ENCODE data around the gene PRM2.

The PRM2 gene

GRCh38 chr16:11274964-11275363 lies 1.3 kb downstream of the PRM2 start:
- Histone ChIP-seq H3K9me3 (ENCODE audit: control extremely low read depth in 1 of 5, control insufficient read depth in 4 of 5, insufficient read depth in 2 of 5, low read depth in 1 of 5, low read length in 4 of 5) (no peaks in the 10 kb centered on the region), H3K27ac (ENCODE audit: insufficient read depth in 1 of 2, low read depth in 1 of 2, low read length in 2 of 2, poor library complexity in 1 of 2, severe bottlenecking in 2 of 2) (no peak overlapping the region), H3K4me1 (ENCODE audit: control extremely low read depth in 1 of 4, control insufficient read depth in 4 of 4, insufficient read depth in 4 of 4, low read length in 3 of 4) (peaks cover 5 to 12% (median 10%) of the 10 kb centered on the region in 4 experiments), H3K36me3 (ENCODE audit: control insufficient read depth in 4 of 4, insufficient read depth in 4 of 4, low read length in 3 of 4) (no peaks in the 10 kb centered on the region), H3K27me3 (replicated peaks in 2 of 5; ENCODE audit: control insufficient read depth in 4 of 5, insufficient read depth in 5 of 5, low read length in 4 of 5) (no peaks in the 10 kb centered on the region), H3K4me3 (ENCODE audit: control insufficient read depth in 1 of 7, extremely low read depth in 1 of 7, insufficient read depth in 4 of 7, low read depth in 2 of 7, low read length in 6 of 7) (no peak overlapping the region)
- CTCF ChIA-PET: interaction anchor here (0.9 kb wide), 1 partner anchor 9 kb away, joined by 4 read pairs; no protein-coding TSS in a partner anchor
- DNase-seq: no peak
- POLR2A ChIA-PET: interaction anchor here (1.0 kb wide), 1 partner anchor 309 kb away, joined by 4 read pairs; no protein-coding TSS in a partner anchor
- 98% methylated on average over 7 of the region's 7 CpGs for WGBS (ENCODE audit: insufficient coverage)

GRCh38 chr16:11273721-11274324 lies 2.5 kb downstream of the PRM2 start:
- DNase-seq: no peak
- Histone ChIP-seq H3K27ac (ENCODE audit: insufficient read depth in 1 of 2, low read depth in 1 of 2, low read length in 2 of 2, poor library complexity in 1 of 2, severe bottlenecking in 2 of 2) (no peak overlapping the region), H3K4me3 (ENCODE audit: control insufficient read depth in 1 of 7, extremely low read depth in 1 of 7, insufficient read depth in 4 of 7, low read depth in 2 of 7, low read length in 6 of 7) (no peak overlapping the region), H3K9me3 (ENCODE audit: control extremely low read depth in 1 of 5, control insufficient read depth in 4 of 5, insufficient read depth in 2 of 5, low read depth in 1 of 5, low read length in 4 of 5) (no peaks in the 10 kb centered on the region), H3K4me1 (ENCODE audit: control extremely low read depth in 1 of 4, control insufficient read depth in 4 of 4, insufficient read depth in 4 of 4, low read length in 3 of 4) (peaks cover 0 to 2% (median 1%) of the 10 kb centered on the region in 4 experiments), H3K27me3 (replicated peaks in 2 of 5; ENCODE audit: control insufficient read depth in 4 of 5, insufficient read depth in 5 of 5, low read length in 4 of 5) (no peaks in the 10 kb centered on the region), H3K36me3 (ENCODE audit: control insufficient read depth in 4 of 4, insufficient read depth in 4 of 4, low read length in 3 of 4) (no peaks in the 10 kb centered on the region)
- ChIA-PET CTCF (interaction anchor here (0.7 to 2.3 kb wide), 5 partner anchors 11 to 1457 kb away, joined by 3 to 13 read pairs (median 3); no protein-coding TSS in a partner anchor), POLR2A (interaction anchor here (0.6 to 1.0 kb wide), 5 partner anchors 10 to 308 kb away, joined by 3 to 4 read pairs (median 3); partner anchors contain the start of gene SOCS1)
- 93% methylated on average over 1 of the region's 3 CpGs for WGBS (ENCODE audit: insufficient coverage)

GRCh38 chr16:11272921-11273720 lies 3.2 kb downstream of the PRM2 start, which contains the start of gene PRM3:
PRM3 (minus strand) TSS chr16:11273629; CDS start chr16:11273595, 34 bp downstream.
- POLR2A ChIA-PET: interaction anchor here (0.6 to 1.0 kb wide), 2 partner anchors 12 to 188 kb away, joined by 3 read pairs; no protein-coding TSS in a partner anchor
- H3K27me3 ChIP-seq (replicated peaks in 2 of 5; ENCODE audit: control insufficient read depth in 4 of 5, insufficient read depth in 5 of 5, low read length in 4 of 5): no peaks in the 10 kb centered on the region
- H3K36me3 ChIP-seq (ENCODE audit: control insufficient read depth in 4 of 4, insufficient read depth in 4 of 4, low read length in 3 of 4): no peaks in the 10 kb centered on the region
- DNase-seq: no peak
- H3K4me3 ChIP-seq (ENCODE audit: control insufficient read depth in 1 of 7, extremely low read depth in 1 of 7, insufficient read depth in 4 of 7, low read depth in 2 of 7, low read length in 6 of 7): no peak within 1 kb of the TSS
- no peaks in the 10 kb centered on the region for H3K9me3 ChIP-seq (ENCODE audit: control extremely low read depth in 1 of 5, control insufficient read depth in 4 of 5, insufficient read depth in 2 of 5, low read depth in 1 of 5, low read length in 4 of 5)
- H3K27ac ChIP-seq (ENCODE audit: insufficient read depth in 1 of 2, low read depth in 1 of 2, low read length in 2 of 2, poor library complexity in 1 of 2, severe bottlenecking in 2 of 2): no peak within 1 kb of the TSS
- CTCF ChIA-PET: interaction anchor here (0.7 to 2.3 kb wide), 4 partner anchors 11 to 1458 kb away, joined by 3 to 13 read pairs (median 3); no protein-coding TSS in a partner anchor
- 89% methylated on average over 26 of the region's 30 CpGs for WGBS (ENCODE audit: insufficient coverage)
- no peaks in the 10 kb centered on the region for H3K4me1 ChIP-seq (ENCODE audit: control extremely low read depth in 1 of 4, control insufficient read depth in 4 of 4, insufficient read depth in 4 of 4, low read length in 3 of 4)

- Histone ChIP-seq H3K4me1 (ENCODE audit: control extremely low read depth in 1 of 4, control insufficient read depth in 4 of 4, insufficient read depth in 4 of 4, low read length in 3 of 4) (no peaks in the 10 kb centered on the region), H3K9me3 (ENCODE audit: control extremely low read depth in 1 of 5, control insufficient read depth in 4 of 5, insufficient read depth in 2 of 5, low read depth in 1 of 5, low read length in 4 of 5) (no peaks in the 10 kb centered on the region), H3K36me3 (ENCODE audit: control insufficient read depth in 4 of 4, insufficient read depth in 4 of 4, low read length in 3 of 4) (no peaks in the 10 kb centered on the region), H3K27ac (ENCODE audit: insufficient read depth in 1 of 2, low read depth in 1 of 2, low read length in 2 of 2, poor library complexity in 1 of 2, severe bottlenecking in 2 of 2) (no peak overlapping the region), H3K27me3 (replicated peaks in 2 of 5; ENCODE audit: control insufficient read depth in 4 of 5, insufficient read depth in 5 of 5, low read length in 4 of 5) (no peaks in the 10 kb centered on the region), H3K4me3 (ENCODE audit: control insufficient read depth in 1 of 7, extremely low read depth in 1 of 7, insufficient read depth in 4 of 7, low read depth in 2 of 7, low read length in 6 of 7) (no peak overlapping the region)
- POLR2A ChIA-PET: no interaction called here
- no peak for DNase-seq
- CTCF ChIA-PET: interaction anchor here (1.0 to 7.4 kb wide), 3 partner anchors 9 to 15 kb away, joined by 4 to 39 read pairs (median 13); partner anchors contain the start of gene SOCS1
- 92% methylated on average over 6 of the region's 6 CpGs for WGBS (ENCODE audit: insufficient coverage)
Observed at GRCh38 chr16:11272484-11272883, 3.8 kb downstream of the PRM2 start.

- Histone ChIP-seq H3K36me3 (ENCODE audit: control insufficient read depth in 4 of 4, insufficient read depth in 4 of 4, low read length in 3 of 4) (no peaks in the 10 kb centered on the region), H3K9me3 (ENCODE audit: control extremely low read depth in 1 of 5, control insufficient read depth in 4 of 5, insufficient read depth in 2 of 5, low read depth in 1 of 5, low read length in 4 of 5) (no peaks in the 10 kb centered on the region), H3K27me3 (replicated peaks in 2 of 5; ENCODE audit: control insufficient read depth in 4 of 5, insufficient read depth in 5 of 5, low read length in 4 of 5) (no peaks in the 10 kb centered on the region), H3K4me3 (ENCODE audit: control insufficient read depth in 1 of 7, extremely low read depth in 1 of 7, insufficient read depth in 4 of 7, low read depth in 2 of 7, low read length in 6 of 7) (no peak overlapping the region), H3K27ac (ENCODE audit: insufficient read depth in 1 of 2, low read depth in 1 of 2, low read length in 2 of 2, poor library complexity in 1 of 2, severe bottlenecking in 2 of 2) (no peak overlapping the region), H3K4me1 (ENCODE audit: control extremely low read depth in 1 of 4, control insufficient read depth in 4 of 4, insufficient read depth in 4 of 4, low read length in 3 of 4) (no peaks in the 10 kb centered on the region)
- WGBS (ENCODE audit: insufficient coverage): 97% methylated on average over 10 of the region's 10 CpGs
- CTCF ChIA-PET: interaction anchor here (1.0 to 7.4 kb wide), 3 partner anchors 8 to 26 kb away, joined by 4 to 39 read pairs (median 4); partner anchors contain the start of gene SOCS1
- POLR2A ChIA-PET: no interaction called here
- no peak for DNase-seq
Observed at GRCh38 chr16:11271610-11272009, 4.7 kb downstream of the PRM2 start.

- Histone ChIP-seq H3K4me3 (ENCODE audit: control insufficient read depth in 1 of 7, extremely low read depth in 1 of 7, insufficient read depth in 4 of 7, low read depth in 2 of 7, low read length in 6 of 7) (no peak overlapping the region), H3K27ac (ENCODE audit: insufficient read depth in 1 of 2, low read depth in 1 of 2, low read length in 2 of 2, poor library complexity in 1 of 2, severe bottlenecking in 2 of 2) (no peak overlapping the region), H3K36me3 (ENCODE audit: control insufficient read depth in 4 of 4, insufficient read depth in 4 of 4, low read length in 3 of 4) (no peaks in the 10 kb centered on the region), H3K4me1 (ENCODE audit: control extremely low read depth in 1 of 4, control insufficient read depth in 4 of 4, insufficient read depth in 4 of 4, low read length in 3 of 4) (no peaks in the 10 kb centered on the region), H3K27me3 (replicated peaks in 2 of 5; ENCODE audit: control insufficient read depth in 4 of 5, insufficient read depth in 5 of 5, low read length in 4 of 5) (no peaks in the 10 kb centered on the region), H3K9me3 (ENCODE audit: control extremely low read depth in 1 of 5, control insufficient read depth in 4 of 5, insufficient read depth in 2 of 5, low read depth in 1 of 5, low read length in 4 of 5) (no peaks in the 10 kb centered on the region)
- POLR2A ChIA-PET: no interaction called here
- DNase-seq: no peak
- WGBS (ENCODE audit: insufficient coverage): 100% methylated on average over 1 of the region's 2 CpGs
- CTCF ChIA-PET: interaction anchor here (1.0 to 7.4 kb wide), 5 partner anchors 13 to 100 kb away, joined by 3 to 39 read pairs (median 4); partner anchors contain the start of gene SOCS1
Observed at GRCh38 chr16:11270602-11271162, 5.6 kb downstream of the PRM2 start.
